Type B pancreatic cell (in vitro differentiated cells): ENCODE data around the gene MMS22L. TPM values are rescaled to one million over a fixed set of nuclear protein-coding genes. Genes with fewer than 3 reads are reported as not detected.

Experiments used
- DNase-seq: peaks from one replicate; pipeline ENCODE4 v3.0.0; 2021; ENCODE audit warnings: mixed read lengths; ENCODE audit not compliant: unreplicated experiment; ENCODE audit errors: extremely low spot score
- H3K27ac Mint-ChIP-seq: 2 replicates; pipeline ENCODE4 v1.8.0; 2021; ENCODE audit warnings: mild to moderate bottlenecking, mixed read lengths
- H3K27me3 Mint-ChIP-seq: 2 replicates; pipeline ENCODE4 v1.8.0; 2021; ENCODE audit warnings: mixed read lengths
- H3K36me3 Mint-ChIP-seq: 2 replicates; pipeline ENCODE4 v1.8.0; 2021; ENCODE audit warnings: mixed read lengths
- H3K4me1 Mint-ChIP-seq: one replicate; pipeline ENCODE4 v1.8.0; 2021; ENCODE audit warnings: mixed read lengths; ENCODE audit not compliant: unreplicated experiment
- H3K4me3 Mint-ChIP-seq: 2 replicates; pipeline ENCODE4 v1.8.0; 2021; ENCODE audit warnings: mild to moderate bottlenecking, mixed read lengths
- H3K9me3 Mint-ChIP-seq: 2 replicates; pipeline ENCODE4 v1.8.0; 2021; ENCODE audit warnings: mixed read lengths
- CTCF ChIP-seq: fragments of 200-600 bp; sonication (generic); conservative IDR thresholded peaks from 2 replicates; pipeline ENCODE4 v1.5.0; 2021; ENCODE audit warnings: antibody characterized with exemption, mild to moderate bottlenecking
- total RNA-seq: library from RNA; stranded (reverse); gene quantifications from 2 replicates; pipeline ENCODE4 v1.2.1, GENCODE V29; 2021; ENCODE audit warnings: low replicate concordance

The MMS22L gene
- total RNA-seq, 1 donor from 2014 or later, result 40.3 TPM

- Mint-ChIP-seq H3K27ac (no peak overlapping the region), H3K4me3 (no peak overlapping the region), H3K36me3 (no peaks in the 10 kb centered on the region), H3K9me3 (no peaks in the 10 kb centered on the region), H3K4me1 (peaks cover 6% of the 10 kb centered on the region), H3K27me3 (no peaks in the 10 kb centered on the region)
- TF ChIP-seq CTCF, result no peak
- no peak for DNase-seq
Measured at GRCh38 chr6:97102145-97102790, 180.7 kb downstream of the MMS22L start.

GRCh38 chr6:97100696-97101095 is 182.3 kb downstream of the MMS22L start:
- Mint-ChIP-seq H3K9me3 (no peaks in the 10 kb centered on the region), H3K36me3 (no peaks in the 10 kb centered on the region), H3K4me1 (peaks cover 15% of the 10 kb centered on the region), H3K4me3 (no peak overlapping the region), H3K27ac (no peak overlapping the region), H3K27me3 (no peaks in the 10 kb centered on the region)
- TF ChIP-seq CTCF, result no peak
- DNase-seq, result no peak

GRCh38 chr6:97097068-97098047 is 185.7 kb downstream of the MMS22L start:
- Mint-ChIP-seq H3K4me3 (peak overlapping the region; percentile 40), H3K9me3 (no peaks in the 10 kb centered on the region), H3K27ac (peak overlapping the region; percentile 87), H3K27me3 (no peaks in the 10 kb centered on the region), H3K4me1 (peaks cover 26% of the 10 kb centered on the region), H3K36me3 (no peaks in the 10 kb centered on the region)
- no peak for DNase-seq
- no peak for TF ChIP-seq CTCF

- peaks cover 26% of the 10 kb centered on the region for H3K4me1 Mint-ChIP-seq
- H3K27ac Mint-ChIP-seq, result peak overlapping the region; percentile 98
- no peak for DNase-seq
- no peaks in the 10 kb centered on the region for H3K9me3 Mint-ChIP-seq
- peak overlapping the region; percentile 46 for H3K4me3 Mint-ChIP-seq
- TF ChIP-seq CTCF, result no peak
- peaks cover 4% of the 10 kb centered on the region for H3K36me3 Mint-ChIP-seq
- H3K27me3 Mint-ChIP-seq, result no peaks in the 10 kb centered on the region
Measured at GRCh38 chr6:97095311-97095850, 187.6 kb downstream of the MMS22L start.

- Mint-ChIP-seq H3K4me3 (peak overlapping the region; percentile 73), H3K27ac (peak overlapping the region; percentile 98), H3K36me3 (peaks cover 4% of the 10 kb centered on the region), H3K27me3 (no peaks in the 10 kb centered on the region), H3K4me1 (peaks cover 26% of the 10 kb centered on the region), H3K9me3 (no peaks in the 10 kb centered on the region)
- no peak for TF ChIP-seq CTCF
- no peak for DNase-seq
Measured at GRCh38 chr6:97094376-97094775, 188.6 kb downstream of the MMS22L start.
